HTERT RPE-1 (cell line): ENCODE data around the gene MAP3K7CL.

Experiments used
- in situ Hi-C: fragments of 300-500 bp; cut with MboI; formaldehyde crosslinking; loops from 4 replicates; pipeline ENCODE4 v1.14.3; 2020; ENCODE audit warnings: low sequenced_read_pairs

MAP3K7CL gene

GRCh38 chr21:29130270-29130969 is at the start of gene MAP3K7CL:
Gene MAP3K7CL (plus strand): TSS chr21:29130644. CDS start chr21:29133345, 2,701 bp downstream.
- in situ Hi-C loops = no loop called here

GRCh38 chr21:29082046-29082815 is 48.2 kb upstream of the MAP3K7CL start:
- in situ Hi-C loops = no loop called here

GRCh38 chr21:29083306-29083705 is 47.1 kb upstream of the MAP3K7CL start:
- in situ Hi-C loops = no loop called here

- in situ Hi-C loops = no loop called here
Observed at GRCh38 chr21:29084372-29084771, 46.1 kb upstream of the MAP3K7CL start.

- in situ Hi-C loops = no loop called here
Observed at GRCh38 chr21:29085106-29085752, 45.2 kb upstream of the MAP3K7CL start.

- in situ Hi-C loops = no loop called here
Observed at GRCh38 chr21:29091033-29091432, 39.4 kb upstream of the MAP3K7CL start.

- in situ Hi-C loops = no loop called here
Observed at GRCh38 chr21:29092102-29092959, 38.1 kb upstream of the MAP3K7CL start.

GRCh38 chr21:29096218-29097015 is 34.0 kb upstream of the MAP3K7CL start:
- in situ Hi-C loops = no loop called here

GRCh38 chr21:29098156-29098555 is 32.3 kb upstream of the MAP3K7CL start:
- in situ Hi-C loops = no loop called here

- in situ Hi-C loops = no loop called here
Observed at GRCh38 chr21:29102791-29103257, 27.6 kb upstream of the MAP3K7CL start.

GRCh38 chr21:29104239-29104708 is 26.2 kb upstream of the MAP3K7CL start:
- in situ Hi-C loops = no loop called here

- in situ Hi-C loops = no loop called here
Observed at GRCh38 chr21:29105218-29105617, 25.2 kb upstream of the MAP3K7CL start.

- in situ Hi-C loops = no loop called here
Observed at GRCh38 chr21:29114765-29115500, 15.5 kb upstream of the MAP3K7CL start.

- in situ Hi-C loops = no loop called here
Observed at GRCh38 chr21:29115899-29116298, 14.5 kb upstream of the MAP3K7CL start.

- in situ Hi-C loops = no loop called here
Observed at GRCh38 chr21:29117372-29117955, 13.0 kb upstream of the MAP3K7CL start.

- in situ Hi-C loops = no loop called here
Observed at GRCh38 chr21:29121759-29122158, 8.7 kb upstream of the MAP3K7CL start.

GRCh38 chr21:29124645-29125044 is 5.8 kb upstream of the MAP3K7CL start:
- in situ Hi-C loops = no loop called here

- in situ Hi-C loops = no loop called here
Observed at GRCh38 chr21:29125191-29125590, 5.3 kb upstream of the MAP3K7CL start.

GRCh38 chr21:29125979-29126378 is 4.5 kb upstream of the MAP3K7CL start:
- in situ Hi-C loops = no loop called here
